Activated naive CD8-positive, alpha-beta T cell treated with anti-CD3 and anti-CD28 coated beads, Interleukin-2, amount 10 ng/mL, durations not matched to agents 7 days and 5 days (primary cell): ENCODE measurements around the gene VSTM2L. TPM values are rescaled to one million over a fixed set of nuclear protein-coding genes. Genes with fewer than 3 reads are reported as not detected.

Experiments used
- ATAC-seq: fragments of 150-1000 bp; cut with Tn5 transposase; one replicate; pipeline ENCODE4 v1.10.0; 2021; ENCODE audit warnings: low read depth, moderate library complexity
- POLR2A ChIA-PET: fragments of 350-600 bp; sonication (Branson Sonifier 250); formaldehyde crosslinking; loops from one replicate; lab custom pipeline; 2021; ENCODE audit warnings: antibody characterized with exemption; lab: Charles Lee
- DNase-seq: peaks from one replicate; pipeline ENCODE4 v3.0.0; 2021
- H3K27ac Mint-ChIP-seq: one replicate; pipeline ENCODE4 v1.8.0; 2022; ENCODE audit warnings: mild to moderate bottlenecking, mixed read lengths
- H3K27me3 Mint-ChIP-seq: one replicate; pipeline ENCODE4 v1.8.0; 2022; ENCODE audit warnings: mild to moderate bottlenecking, moderate library complexity, mixed read lengths
- H3K36me3 Mint-ChIP-seq: one replicate; pipeline ENCODE4 v1.8.0; 2021; ENCODE audit warnings: mild to moderate bottlenecking, mixed read lengths
- H3K4me1 Mint-ChIP-seq: one replicate; pipeline ENCODE4 v1.8.0; 2021; ENCODE audit warnings: mixed read lengths
- H3K4me3 Mint-ChIP-seq: one replicate; pipeline ENCODE4 v1.8.0; 2022; ENCODE audit warnings: mild to moderate bottlenecking, moderate library complexity, mixed read lengths
- H3K9me3 Mint-ChIP-seq: one replicate; pipeline ENCODE4 v1.8.0; 2021; ENCODE audit warnings: mixed read lengths
- total RNA-seq, 2 experiments: library from RNA; stranded (reverse); gene quantifications; one replicate each; pipeline ENCODE4 v1.2.3, GENCODE V29; 2021

Gene VSTM2L
- total RNA-seq, 2 experiments from 2014 or later = not detected

DNA sequence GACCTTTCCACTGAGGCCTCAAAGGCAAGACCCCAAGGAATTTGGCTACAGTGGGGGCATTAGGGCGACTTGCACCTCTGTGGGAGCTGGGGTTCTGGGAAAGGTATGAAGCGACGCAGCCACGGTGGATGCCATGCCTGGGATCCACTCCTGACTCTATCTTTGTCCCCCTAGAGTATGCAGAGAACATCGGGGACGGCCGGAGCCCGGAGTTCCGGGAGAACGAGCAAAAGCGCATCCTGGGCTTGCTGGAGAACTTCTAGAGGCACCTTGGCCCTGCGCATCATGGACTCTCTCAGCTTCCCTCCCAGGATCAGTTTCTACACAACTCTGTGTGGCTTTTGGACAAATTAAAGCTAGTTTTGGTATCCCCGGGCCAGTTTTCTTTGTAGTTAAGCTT, 31.2 kb upstream of the VSTM2L start:
- Mint-ChIP-seq H3K27ac (no peak overlapping the region), H3K4me3 (no peak overlapping the region), H3K4me1 (no peaks in the 10 kb centered on the region), H3K27me3 (no peaks in the 10 kb centered on the region), H3K9me3 (no peaks in the 10 kb centered on the region), H3K36me3 (peaks cover 4% of the 10 kb centered on the region)
- ATAC-seq (no peak), DNase-seq (no peak)
- POLR2A ChIA-PET = no interaction called here

DNA sequence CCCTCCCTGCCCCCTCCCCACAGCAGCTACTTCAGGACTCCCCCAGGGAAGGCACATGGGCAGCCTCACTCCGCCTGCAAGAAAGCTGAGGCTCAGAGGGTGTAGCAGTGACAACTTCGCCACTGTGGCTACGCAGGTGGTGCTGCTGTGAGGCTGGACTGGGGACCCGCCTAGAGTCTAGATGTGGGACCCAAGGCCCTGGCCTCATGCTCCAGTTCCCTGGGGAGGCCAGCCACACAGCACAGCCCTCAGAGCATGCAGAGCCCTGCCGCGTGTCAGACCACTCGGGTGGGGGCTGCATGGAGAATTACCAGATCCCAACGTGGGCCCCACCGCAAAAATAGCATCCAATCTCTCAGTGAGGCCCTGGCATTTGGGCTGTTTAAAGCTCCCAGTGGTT, 30.8 kb upstream of the VSTM2L start:
- Mint-ChIP-seq H3K27me3 (no peaks in the 10 kb centered on the region), H3K36me3 (peaks cover 4% of the 10 kb centered on the region), H3K9me3 (no peaks in the 10 kb centered on the region), H3K4me1 (no peaks in the 10 kb centered on the region), H3K27ac (no peak overlapping the region), H3K4me3 (no peak overlapping the region)
- DNase-seq (no peak), ATAC-seq (no peak)
- POLR2A ChIA-PET = no interaction called here

DNA sequence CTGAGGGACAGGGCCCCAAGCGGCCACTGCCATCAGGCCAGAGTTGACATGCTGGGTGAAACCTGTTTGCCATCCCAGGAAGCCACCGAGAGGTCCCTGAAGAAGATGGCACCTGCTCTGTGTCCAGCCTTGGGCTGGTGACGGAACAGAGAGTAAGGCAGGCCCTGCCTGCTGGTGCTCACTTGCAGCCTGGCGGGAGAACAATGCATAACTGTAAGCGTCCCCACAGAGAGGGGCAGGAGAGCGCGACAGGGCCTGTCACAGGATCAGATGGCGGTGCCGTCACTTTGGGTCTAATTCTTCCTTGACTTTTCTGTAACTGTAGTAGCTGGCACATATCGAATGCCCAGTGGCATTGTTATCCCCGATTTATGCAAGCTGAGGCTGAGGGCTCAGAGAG, 29.0 kb upstream of the VSTM2L start:
- no peaks in the 10 kb centered on the region for H3K27me3 Mint-ChIP-seq
- ATAC-seq (no peak), DNase-seq (no peak)
- H3K4me3 Mint-ChIP-seq = no peak overlapping the region
- H3K27ac Mint-ChIP-seq = no peak overlapping the region
- H3K4me1 Mint-ChIP-seq = no peaks in the 10 kb centered on the region
- POLR2A ChIA-PET = no interaction called here
- no peaks in the 10 kb centered on the region for H3K9me3 Mint-ChIP-seq
- H3K36me3 Mint-ChIP-seq = peaks cover 3% of the 10 kb centered on the region

GRCh38 chr20:37875460-37876175, 27.3 kb upstream of the VSTM2L start:
- H3K9me3 Mint-ChIP-seq = no peaks in the 10 kb centered on the region
- POLR2A ChIA-PET = no interaction called here
- DNase-seq (no peak), ATAC-seq (no peak)
- H3K4me1 Mint-ChIP-seq = no peaks in the 10 kb centered on the region
- H3K27me3 Mint-ChIP-seq = no peaks in the 10 kb centered on the region
- no peaks in the 10 kb centered on the region for H3K36me3 Mint-ChIP-seq
- H3K27ac Mint-ChIP-seq = no peak overlapping the region
- no peak overlapping the region for H3K4me3 Mint-ChIP-seq

GRCh38 chr20:37876863-37877262, 26.1 kb upstream of the VSTM2L start:
- H3K4me3 Mint-ChIP-seq = no peak overlapping the region

GRCh38 chr20:37877832-37878772, 24.8 kb upstream of the VSTM2L start:
- no peak for ATAC-seq
- Mint-ChIP-seq H3K4me1 (no peaks in the 10 kb centered on the region), H3K4me3 (no peak overlapping the region), H3K27me3 (no peaks in the 10 kb centered on the region), H3K9me3 (no peaks in the 10 kb centered on the region), H3K27ac (no peak overlapping the region), H3K36me3 (no peaks in the 10 kb centered on the region)
- DNase-seq = no peak
- POLR2A ChIA-PET = no interaction called here

More at GRCh38 chr20:37876863-37877262, 26.1 kb upstream of the VSTM2L start:
- POLR2A ChIA-PET = no interaction called here
- no peaks in the 10 kb centered on the region for H3K36me3 Mint-ChIP-seq
- no peaks in the 10 kb centered on the region for H3K9me3 Mint-ChIP-seq
- DNase-seq = no peak
- ATAC-seq = no peak
- no peak overlapping the region for H3K27ac Mint-ChIP-seq
- no peaks in the 10 kb centered on the region for H3K27me3 Mint-ChIP-seq
- H3K4me1 Mint-ChIP-seq = no peaks in the 10 kb centered on the region

- POLR2A ChIA-PET = no interaction called here
- no peaks in the 10 kb centered on the region for H3K9me3 Mint-ChIP-seq
- H3K4me3 Mint-ChIP-seq = no peak overlapping the region
- no peaks in the 10 kb centered on the region for H3K4me1 Mint-ChIP-seq
- no peak for DNase-seq
- H3K36me3 Mint-ChIP-seq = no peaks in the 10 kb centered on the region
- no peak overlapping the region for H3K27ac Mint-ChIP-seq
- no peak for ATAC-seq
- H3K27me3 Mint-ChIP-seq = no peaks in the 10 kb centered on the region
These were observed 23.9 kb upstream of the VSTM2L start for GRCh38 chr20:37878835-37879599.

DNA sequence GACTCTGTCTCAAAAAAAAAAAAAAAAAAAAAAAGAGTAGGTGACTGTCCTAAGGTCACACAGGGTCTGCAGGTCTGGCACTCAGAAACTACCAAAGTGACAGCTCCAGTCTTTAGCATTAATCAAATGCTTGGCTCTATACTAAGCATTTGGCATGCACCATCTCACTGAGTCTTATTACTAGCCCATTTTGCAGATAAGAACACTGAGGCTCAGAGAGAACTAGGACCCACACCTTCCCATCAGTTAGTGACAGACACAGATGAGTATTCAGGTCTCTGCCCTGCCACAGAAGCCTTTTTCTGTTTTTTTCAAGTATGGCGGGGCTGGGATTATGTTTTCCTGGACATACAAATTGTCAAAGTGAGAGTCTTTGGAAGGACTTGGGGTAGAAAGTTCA, 23.1 kb upstream of the VSTM2L start:
- H3K27ac Mint-ChIP-seq = no peak overlapping the region
- no peak overlapping the region for H3K4me3 Mint-ChIP-seq
- ATAC-seq = no peak
- POLR2A ChIA-PET = no interaction called here
- no peaks in the 10 kb centered on the region for H3K27me3 Mint-ChIP-seq
- DNase-seq = no peak
- no peaks in the 10 kb centered on the region for H3K36me3 Mint-ChIP-seq
- H3K4me1 Mint-ChIP-seq = no peaks in the 10 kb centered on the region
- H3K9me3 Mint-ChIP-seq = no peaks in the 10 kb centered on the region

DNA sequence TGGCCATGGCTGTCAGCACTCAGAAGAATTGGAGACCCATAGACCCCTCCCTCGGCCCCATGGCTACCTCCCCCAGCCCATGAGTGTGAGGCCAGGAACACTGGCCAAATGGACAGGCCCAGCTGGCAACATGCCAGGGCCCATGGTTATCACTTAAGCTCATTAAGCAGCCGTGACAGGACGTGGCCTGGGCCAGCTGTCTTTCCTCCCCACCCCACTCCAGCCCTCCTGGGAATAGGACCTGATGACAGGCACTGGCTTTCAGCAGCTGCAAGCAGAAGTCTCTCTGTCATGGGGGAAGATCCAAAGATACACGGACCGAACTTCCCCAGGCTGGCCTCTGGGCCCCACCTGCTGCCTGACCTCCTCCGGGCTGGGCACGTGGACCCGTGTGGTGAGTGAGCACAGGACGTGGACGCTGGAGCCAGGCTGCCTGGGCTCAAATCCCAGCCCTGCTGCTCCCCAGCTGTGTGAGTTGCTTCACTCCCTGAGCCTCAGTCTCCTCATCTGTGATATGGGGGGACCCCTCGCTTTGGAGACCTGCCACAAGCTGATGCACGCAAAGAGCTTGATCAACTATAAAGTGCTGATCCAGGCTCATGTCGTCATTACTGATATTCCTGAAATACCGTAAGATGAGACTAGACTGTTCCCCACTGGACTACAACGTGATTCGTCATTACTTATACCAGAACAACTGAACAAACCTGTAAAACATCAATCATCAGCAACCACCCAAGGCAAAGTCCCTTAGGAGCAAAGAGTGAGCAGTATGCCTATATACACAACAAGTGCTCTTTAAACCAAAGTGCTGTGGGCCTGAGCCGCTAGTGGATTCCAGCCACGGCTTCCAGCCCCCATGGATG, 22.0 kb upstream of the VSTM2L start:
- no peaks in the 10 kb centered on the region for H3K9me3 Mint-ChIP-seq
- POLR2A ChIA-PET = no interaction called here
- H3K36me3 Mint-ChIP-seq = no peaks in the 10 kb centered on the region
- no peaks in the 10 kb centered on the region for H3K27me3 Mint-ChIP-seq
- DNase-seq = no peak
- no peak overlapping the region for H3K4me3 Mint-ChIP-seq
- no peak for ATAC-seq
- H3K27ac Mint-ChIP-seq = no peak overlapping the region
- H3K4me1 Mint-ChIP-seq = no peaks in the 10 kb centered on the region

GRCh38 chr20:37881601-37882343, 21.2 kb upstream of the VSTM2L start:
- H3K4me1 Mint-ChIP-seq = no peaks in the 10 kb centered on the region
- H3K9me3 Mint-ChIP-seq = no peaks in the 10 kb centered on the region
- no peaks in the 10 kb centered on the region for H3K36me3 Mint-ChIP-seq
- POLR2A ChIA-PET = no interaction called here
- ATAC-seq (no peak), DNase-seq (no peak)
- no peaks in the 10 kb centered on the region for H3K27me3 Mint-ChIP-seq
- no peak overlapping the region for H3K27ac Mint-ChIP-seq
- no peak overlapping the region for H3K4me3 Mint-ChIP-seq

GRCh38 chr20:37882961-37883712, 19.8 kb upstream of the VSTM2L start:
- no peaks in the 10 kb centered on the region for H3K36me3 Mint-ChIP-seq
- H3K27ac Mint-ChIP-seq = no peak overlapping the region
- no peaks in the 10 kb centered on the region for H3K4me1 Mint-ChIP-seq
- H3K4me3 Mint-ChIP-seq = no peak overlapping the region
- no peaks in the 10 kb centered on the region for H3K9me3 Mint-ChIP-seq
- DNase-seq (no peak), ATAC-seq (no peak)
- H3K27me3 Mint-ChIP-seq = no peaks in the 10 kb centered on the region
- POLR2A ChIA-PET = no interaction called here

GRCh38 chr20:37885042-37885441, 17.9 kb upstream of the VSTM2L start:
- Mint-ChIP-seq H3K36me3 (no peaks in the 10 kb centered on the region), H3K27ac (no peak overlapping the region), H3K4me3 (no peak overlapping the region)

More at GRCh38 chr20:37885042-37885441, 17.9 kb upstream of the VSTM2L start:
- Mint-ChIP-seq H3K27me3 (no peaks in the 10 kb centered on the region), H3K9me3 (no peaks in the 10 kb centered on the region), H3K4me1 (no peaks in the 10 kb centered on the region)
- ATAC-seq = no peak
- POLR2A ChIA-PET = no interaction called here
- DNase-seq = no peak
